NCI-H2081 treated with DMSO at 0.1 percent for 48 hours (cell line): Measurements from ENCODE around the gene CDK5RAP1.

ENCODE experiments used
- DNase-seq: peaks from one replicate; lab custom pipeline; 2025; lab: John Stamatoyannopoulos, UW

The CDK5RAP1 gene

GRCh38 chr20:33386673-33387072 is 14.6 kb downstream of the CDK5RAP1 start:
- DNase-seq = no peak

- DNase-seq = no peak
Measured at GRCh38 chr20:33377366-33377765, 24.0 kb downstream of the CDK5RAP1 start.

- no peak for DNase-seq
Measured at GRCh38 chr20:33373735-33374605, 27.3 kb downstream of the CDK5RAP1 start.

- no peak for DNase-seq
Measured at GRCh38 chr20:33372993-33373441, 28.3 kb downstream of the CDK5RAP1 start.

- DNase-seq = no peak
Measured at GRCh38 chr20:33370291-33370690, 31.0 kb downstream of the CDK5RAP1 start.

GRCh38 chr20:33362898-33363297 is 38.4 kb downstream of the CDK5RAP1 start:
- no peak for DNase-seq

- no peak for DNase-seq
Measured at GRCh38 chr20:33359399-33360261, 41.7 kb downstream of the CDK5RAP1 start.

- DNase-seq = no peak
Measured at GRCh38 chr20:33353013-33353402, 48.3 kb downstream of the CDK5RAP1 start.

- no peak for DNase-seq
Measured at GRCh38 chr20:33352258-33353012, 48.9 kb downstream of the CDK5RAP1 start.

- no peak for DNase-seq
Measured at GRCh38 chr20:33351696-33352095, 49.6 kb downstream of the CDK5RAP1 start.

GRCh38 chr20:33349493-33349892 is 51.8 kb downstream of the CDK5RAP1 start:
- no peak for DNase-seq

- no peak for DNase-seq
Measured at GRCh38 chr20:33348136-33348937, 53.0 kb downstream of the CDK5RAP1 start.

GRCh38 chr20:33345342-33345741 is 56.0 kb downstream of the CDK5RAP1 start:
- DNase-seq = no peak

GRCh38 chr20:33343521-33343920 is 57.8 kb downstream of the CDK5RAP1 start:
- DNase-seq = no peak

GRCh38 chr20:33339515-33340058 is 61.7 kb downstream of the CDK5RAP1 start:
- no peak for DNase-seq

GRCh38 chr20:33338467-33339258 is 62.7 kb downstream of the CDK5RAP1 start:
- DNase-seq = no peak

- DNase-seq = no peak
Measured at GRCh38 chr20:33337531-33338165, 63.7 kb downstream of the CDK5RAP1 start.

- no peak for DNase-seq
Measured at GRCh38 chr20:33337119-33337518, 64.2 kb downstream of the CDK5RAP1 start.

GRCh38 chr20:33336375-33336774 is 64.9 kb downstream of the CDK5RAP1 start:
- no peak for DNase-seq

GRCh38 chr20:33334111-33334510 is 67.2 kb downstream of the CDK5RAP1 start:
- DNase-seq = no peak
